ENCODE measurements around the gene SPSB3. TPM values are rescaled to one million over a fixed set of nuclear protein-coding genes. Genes with fewer than 3 reads are reported as not detected.

SPSB3 gene
- total and polyA plus RNA-seq, 10 donors = 41.4 to 266 (median 90.0) TPM

DNA sequence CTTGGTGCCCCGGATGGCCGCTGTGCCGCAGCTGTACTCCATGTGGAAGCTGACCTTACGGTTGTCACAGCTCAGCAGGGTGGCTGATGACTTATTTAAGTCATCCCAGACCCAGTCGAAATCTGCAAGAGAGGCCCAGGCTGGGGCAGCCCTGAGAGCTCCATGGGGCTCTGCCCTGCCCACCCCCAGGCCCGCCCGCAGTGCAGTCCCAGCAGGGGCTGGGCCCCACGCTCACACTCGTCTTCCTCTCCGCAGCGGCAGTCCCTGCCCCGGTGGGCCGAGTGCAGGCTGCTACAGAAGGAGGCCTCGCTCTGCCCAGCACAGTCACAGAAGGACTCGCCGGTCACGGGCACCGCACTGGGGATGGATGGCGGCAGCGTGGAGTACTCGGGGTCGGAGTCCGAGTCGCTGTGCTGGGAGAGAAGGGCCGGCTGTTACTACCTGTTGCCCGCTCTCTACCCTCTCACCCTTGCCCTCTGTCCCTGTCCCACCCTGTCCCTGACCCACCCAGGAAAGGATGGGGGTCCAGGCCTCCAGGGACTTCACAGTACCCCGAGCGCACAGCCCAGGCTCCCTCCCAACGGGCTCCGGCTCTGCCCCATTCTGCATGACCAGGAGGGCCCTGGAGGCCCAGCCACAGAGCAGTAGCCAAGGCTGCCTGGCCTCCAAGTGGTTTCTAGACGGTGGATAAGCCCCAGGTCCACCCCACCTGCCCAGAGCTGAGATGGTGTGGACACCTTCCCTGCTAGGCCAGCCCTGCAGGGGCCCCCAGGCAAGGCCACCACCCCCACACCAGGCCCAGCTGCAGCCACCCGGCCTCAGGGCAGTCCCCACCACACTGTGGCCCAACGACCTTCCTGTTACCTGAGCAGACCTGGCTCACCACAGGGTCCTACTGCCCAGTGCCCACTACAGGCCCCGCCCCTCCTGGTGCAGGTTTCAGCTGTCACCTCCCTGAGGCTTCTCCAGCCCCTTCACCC is 3.9 kb downstream of the SPSB3 start:
- intact Hi-C loops (cut with DNase I; ENCODE audit: low total_unique reads) = no loop called here
- no peak overlapping the region for H3K4me3 ChIP-seq
- peak; percentile 76 for DNase-seq
- H3K27me3 ChIP-seq (replicated peaks in 1 of 7) = no peaks in the 10 kb centered on the region
- WGBS, 5 donors = 82 to 92% (median 88%) methylated on average over 21 to 34 of the region's 34 CpGs
- peaks cover 29 to 88% (median 44%) of the 10 kb centered on the region in 6 donors for H3K4me1 ChIP-seq
- H3K36me3 ChIP-seq = peaks cover 0 to 65% (median 36%) of the 10 kb centered on the region in 6 donors
- H3K27ac ChIP-seq = no peak overlapping the region
- TF ChIP-seq, protein P1, sequence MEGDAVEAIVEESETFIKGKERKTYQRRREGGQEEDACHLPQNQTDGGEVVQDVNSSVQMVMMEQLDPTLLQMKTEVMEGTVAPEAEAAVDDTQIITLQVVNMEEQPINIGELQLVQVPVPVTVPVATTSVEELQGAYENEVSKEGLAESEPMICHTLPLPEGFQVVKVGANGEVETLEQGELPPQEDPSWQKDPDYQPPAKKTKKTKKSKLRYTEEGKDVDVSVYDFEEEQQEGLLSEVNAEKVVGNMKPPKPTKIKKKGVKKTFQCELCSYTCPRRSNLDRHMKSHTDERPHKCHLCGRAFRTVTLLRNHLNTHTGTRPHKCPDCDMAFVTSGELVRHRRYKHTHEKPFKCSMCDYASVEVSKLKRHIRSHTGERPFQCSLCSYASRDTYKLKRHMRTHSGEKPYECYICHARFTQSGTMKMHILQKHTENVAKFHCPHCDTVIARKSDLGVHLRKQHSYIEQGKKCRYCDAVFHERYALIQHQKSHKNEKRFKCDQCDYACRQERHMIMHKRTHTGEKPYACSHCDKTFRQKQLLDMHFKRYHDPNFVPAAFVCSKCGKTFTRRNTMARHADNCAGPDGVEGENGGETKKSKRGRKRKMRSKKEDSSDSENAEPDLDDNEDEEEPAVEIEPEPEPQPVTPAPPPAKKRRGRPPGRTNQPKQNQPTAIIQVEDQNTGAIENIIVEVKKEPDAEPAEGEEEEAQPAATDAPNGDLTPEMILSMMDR (IDR thresholded peaks at IDR 0.05 in 8 of 11, conservative IDR thresholded peaks at IDR 0.05 in 3 of 11) = no peak
- peak; percentile 5 to 53 (median 28) for TF ChIP-seq POLR2AphosphoS5 (IDR thresholded peaks at IDR 0.05)
- H3K9me3 ChIP-seq = no peaks in the 10 kb centered on the region

DNA sequence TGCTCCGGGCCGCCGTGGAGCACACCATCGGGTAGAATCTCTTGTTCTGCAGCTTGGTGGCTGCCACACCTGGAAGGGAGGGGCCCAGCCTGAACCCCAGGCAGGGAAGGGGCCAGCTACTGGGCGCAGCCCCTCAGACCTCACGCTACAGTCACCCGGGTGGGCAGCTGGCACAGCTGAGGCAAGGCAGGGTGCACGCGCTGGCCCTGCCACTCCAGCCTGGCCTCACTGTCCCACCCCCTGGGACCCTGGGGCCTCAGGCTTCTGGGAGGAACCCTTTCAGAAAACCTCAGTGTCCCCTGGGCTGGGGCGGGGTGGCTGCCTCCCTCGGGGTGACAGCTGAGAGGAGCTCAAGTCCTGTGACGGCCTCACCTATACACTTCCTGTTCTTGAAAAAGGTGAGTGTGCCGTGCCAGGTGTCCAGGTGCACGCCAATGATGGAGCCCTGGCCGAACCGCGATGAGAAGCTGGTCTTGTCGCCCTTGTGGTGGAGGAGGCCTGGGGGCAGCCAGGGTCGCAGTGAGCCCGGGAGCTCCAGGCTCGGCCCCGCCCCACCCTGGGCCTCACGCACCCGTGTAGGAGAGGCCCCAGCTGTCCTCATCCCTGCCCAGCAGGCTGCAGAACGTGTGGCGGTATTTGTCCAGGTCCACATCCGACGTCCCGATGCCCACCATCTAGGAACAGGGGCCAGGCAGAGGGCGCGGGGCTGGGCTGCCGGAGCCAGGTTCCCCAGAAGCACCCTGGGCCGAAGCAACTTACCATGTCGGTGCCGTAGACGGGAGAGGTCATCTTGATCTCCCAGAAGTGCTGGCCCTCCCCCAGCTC is 4.8 kb downstream of the SPSB3 start:
- H3K9me3 ChIP-seq = no peaks in the 10 kb centered on the region
- H3K27me3 ChIP-seq (replicated peaks in 1 of 7) = no peaks in the 10 kb centered on the region
- intact Hi-C loops (cut with DNase I; ENCODE audit: low total_unique reads) = no loop called here
- no peak for DNase-seq
- peaks cover 29 to 87% (median 41%) of the 10 kb centered on the region in 6 donors for H3K4me1 ChIP-seq
- no peak overlapping the region for H3K4me3 ChIP-seq
- WGBS, 5 donors = 76 to 89% (median 85%) methylated on average over 19 to 36 of the region's 36 CpGs
- TF ChIP-seq POLR2A (IDR thresholded peaks at IDR 0.05) (no peak), POLR2AphosphoS5 (IDR thresholded peaks at IDR 0.05) (peak; percentile 5 to 64 (median 21))
- H3K27ac ChIP-seq = no peak overlapping the region
- H3K36me3 ChIP-seq = peaks cover 0 to 65% (median 36%) of the 10 kb centered on the region in 6 donors

DNA sequence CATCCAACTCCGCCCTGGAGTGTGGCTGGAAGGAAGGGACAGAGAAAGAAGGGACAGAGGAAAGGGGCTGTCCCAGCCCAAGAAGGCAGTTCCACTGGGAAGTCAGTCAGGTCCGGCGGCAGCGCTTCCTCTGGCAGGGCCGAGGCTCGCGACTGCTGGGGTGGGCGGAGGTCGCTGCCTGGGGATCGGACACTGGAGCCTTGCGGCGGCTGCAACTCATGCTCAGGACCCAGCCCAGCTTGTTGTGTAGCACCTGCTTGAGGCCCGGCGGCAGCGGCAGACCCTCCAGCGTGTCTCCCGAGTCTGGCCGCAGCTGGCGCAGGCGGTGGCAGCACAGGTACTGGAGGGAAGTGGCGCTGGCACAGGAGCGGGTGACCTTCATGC is 5.4 kb downstream of the SPSB3 start:
- peaks cover 30 to 93% (median 46%) of the 10 kb centered on the region in 6 donors for H3K4me1 ChIP-seq
- peaks cover 0 to 65% (median 36%) of the 10 kb centered on the region in 6 donors for H3K36me3 ChIP-seq
- intact Hi-C loops (cut with DNase I; ENCODE audit: low total_unique reads) = no loop called here
- no peaks in the 10 kb centered on the region for H3K27me3 ChIP-seq (replicated peaks in 1 of 7)
- no peaks in the 10 kb centered on the region for H3K9me3 ChIP-seq
- no peak overlapping the region for H3K27ac ChIP-seq
- no peak overlapping the region for H3K4me3 ChIP-seq
- 88 to 94% (median 93%) methylated on average over 16 to 22 of the region's 22 CpGs for WGBS, 5 donors
- no peak for DNase-seq
- TF ChIP-seq, protein P1 (IDR thresholded peaks at IDR 0.05 in 8 of 11, conservative IDR thresholded peaks at IDR 0.05 in 3 of 11) = no peak
- peak in 2 of 3 donors; percentile 30 to 41 for TF ChIP-seq POLR2AphosphoS5 (IDR thresholded peaks at IDR 0.05)

DNA sequence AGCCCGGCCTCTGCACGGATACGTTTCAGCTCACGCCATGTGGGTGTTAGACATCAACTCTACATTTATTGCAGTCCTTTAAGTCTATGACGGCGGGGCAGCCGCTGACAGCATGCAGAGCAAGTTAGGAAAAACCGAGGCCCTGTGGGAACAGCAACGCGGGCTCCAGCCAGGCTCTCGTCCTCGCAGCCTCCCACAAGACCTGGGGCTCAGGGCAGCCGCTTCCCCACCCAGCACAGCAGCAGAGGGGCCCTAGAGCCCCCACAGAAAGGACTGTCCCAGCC is 5.8 kb downstream of the SPSB3 start:
- intact Hi-C loops (cut with DNase I; ENCODE audit: low total_unique reads) = no loop called here
- DNase-seq = no peak
- no peaks in the 10 kb centered on the region for H3K9me3 ChIP-seq
- 89 to 95% (median 90%) methylated on average over 7 to 13 of the region's 13 CpGs for WGBS, 5 donors
- TF ChIP-seq POLR2AphosphoS5 (IDR thresholded peaks at IDR 0.05) = peak; percentile 2 to 38 (median 5)
- no peak for TF ChIP-seq POLR2A (IDR thresholded peaks at IDR 0.05)
- no peak overlapping the region for H3K27ac ChIP-seq
- no peak overlapping the region for H3K4me3 ChIP-seq
- H3K27me3 ChIP-seq (replicated peaks in 1 of 7) = no peaks in the 10 kb centered on the region
- peaks cover 0 to 65% (median 36%) of the 10 kb centered on the region in 6 donors for H3K36me3 ChIP-seq
- H3K4me1 ChIP-seq = peaks cover 32 to 93% (median 46%) of the 10 kb centered on the region in 6 donors
